Stimulated activated CD4-positive, alpha-beta T cell treated with anti-CD3 and anti-CD28 coated beads, Interleukin-4, amount 100 ng/mL, for 24 hours (primary cell): ENCODE measurements around the gene ADGRG3.

Source experiments
- DNase-seq: peaks from one replicate; pipeline ENCODE4 v3.0.0-alpha.2; 2020

Gene ADGRG3

GRCh38 chr16:57630931-57631845 is 36.9 kb upstream of the ADGRG3 start:
- DNase-seq, result no peak

GRCh38 chr16:57632568-57632967 is 35.5 kb upstream of the ADGRG3 start:
- no peak for DNase-seq

DNA sequence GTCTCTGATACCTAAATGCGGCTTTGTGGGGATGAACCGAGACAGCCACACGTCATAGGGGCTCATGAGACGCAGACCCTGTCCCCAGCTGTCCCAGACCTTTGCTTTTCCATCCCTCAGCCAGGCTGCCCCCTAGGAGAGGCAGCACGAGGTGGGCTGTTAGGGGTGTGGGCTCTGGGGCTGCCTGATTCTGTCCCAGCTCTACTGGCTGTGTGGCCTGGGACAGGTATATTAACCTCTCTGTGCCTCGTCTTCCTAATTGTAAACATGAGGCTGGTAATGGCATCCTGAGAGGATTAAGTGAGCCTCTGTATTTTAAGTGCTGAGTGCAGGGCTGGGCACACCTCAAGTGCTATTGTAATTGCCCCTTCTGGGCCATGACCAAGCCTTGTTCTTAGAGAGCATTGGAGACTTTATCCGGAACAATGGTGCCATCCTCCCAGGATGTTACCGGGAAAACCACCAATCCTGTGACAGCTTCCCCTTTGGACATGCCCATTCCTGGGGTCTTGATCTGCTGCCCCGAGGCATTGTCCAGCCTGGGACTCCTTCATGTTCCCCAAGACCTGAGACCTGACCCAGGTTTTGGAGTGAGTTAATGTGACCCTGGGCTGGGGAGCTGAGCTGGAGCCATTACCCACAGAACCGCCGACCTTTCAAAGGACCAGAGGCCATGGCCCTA is 34.6 kb upstream of the ADGRG3 start:
- DNase-seq, result no peak

DNA sequence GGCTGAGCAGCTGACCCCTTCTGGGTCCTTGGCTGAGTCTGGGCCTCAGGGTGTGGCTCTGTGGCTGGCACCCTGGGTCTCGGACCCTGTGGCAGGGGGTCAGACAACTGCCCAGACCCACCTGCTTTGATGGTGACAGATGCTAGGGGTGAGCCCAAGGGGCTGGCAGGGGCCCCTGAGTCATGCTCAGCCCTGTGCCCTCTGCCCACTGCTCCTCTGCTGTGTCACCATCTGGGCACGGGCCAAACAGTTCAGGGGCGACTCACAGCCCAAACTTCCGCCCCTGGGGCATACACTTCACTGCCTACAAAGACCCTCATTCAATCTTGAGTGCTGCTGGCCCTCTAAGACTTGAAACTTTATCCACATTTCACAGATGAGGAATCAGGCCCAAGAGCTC is 33.9 kb upstream of the ADGRG3 start:
- no peak for DNase-seq

GRCh38 chr16:57635266-57636097 is 32.6 kb upstream of the ADGRG3 start:
- no peak for DNase-seq

GRCh38 chr16:57636184-57636583 is 31.9 kb upstream of the ADGRG3 start:
- DNase-seq, result no peak

GRCh38 chr16:57637020-57637419 is 31.1 kb upstream of the ADGRG3 start:
- DNase-seq, result no peak

DNA sequence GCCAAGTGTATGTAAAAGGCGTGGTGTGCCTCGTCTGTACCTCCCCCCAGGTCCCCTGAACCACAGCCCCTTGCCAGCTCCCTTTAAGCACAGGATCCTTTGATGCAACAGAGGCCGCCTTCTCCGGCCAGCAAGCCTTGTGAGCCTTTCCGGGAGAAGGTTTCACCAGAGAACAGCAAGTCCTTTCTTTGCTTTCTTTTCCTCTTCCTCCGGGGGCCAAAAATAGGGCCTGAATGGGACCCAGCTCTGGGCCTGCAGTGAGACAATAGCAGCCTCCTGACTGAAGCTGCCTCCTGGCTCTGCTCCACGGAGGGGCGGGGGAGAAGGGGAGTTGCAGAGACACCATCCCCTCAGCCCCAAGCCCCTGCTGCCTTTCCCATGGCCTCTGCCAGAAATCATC is 30.7 kb upstream of the ADGRG3 start:
- no peak for DNase-seq

GRCh38 chr16:57637965-57638364 is 30.1 kb upstream of the ADGRG3 start:
- no peak for DNase-seq

DNA sequence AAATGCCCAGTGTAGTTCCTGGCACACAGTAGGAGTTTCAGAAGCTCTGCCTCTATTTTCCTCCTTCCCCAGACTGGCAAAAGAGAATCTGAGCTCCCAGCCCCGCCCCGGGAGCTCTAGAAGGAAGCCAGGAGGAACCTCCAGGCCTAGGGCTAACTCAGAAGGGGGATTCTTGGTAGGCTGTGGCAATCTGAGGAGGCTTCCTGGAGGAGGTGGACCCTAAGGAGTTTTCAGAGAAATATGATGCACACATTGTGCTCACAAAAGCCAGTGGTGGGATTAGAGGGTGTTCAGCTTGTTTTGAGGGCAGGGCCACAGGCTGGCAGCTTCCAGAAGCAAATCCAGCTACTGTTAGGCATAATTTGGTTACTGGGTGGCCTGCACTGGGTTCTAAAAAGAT is 29.7 kb upstream of the ADGRG3 start:
- no peak for DNase-seq

DNA sequence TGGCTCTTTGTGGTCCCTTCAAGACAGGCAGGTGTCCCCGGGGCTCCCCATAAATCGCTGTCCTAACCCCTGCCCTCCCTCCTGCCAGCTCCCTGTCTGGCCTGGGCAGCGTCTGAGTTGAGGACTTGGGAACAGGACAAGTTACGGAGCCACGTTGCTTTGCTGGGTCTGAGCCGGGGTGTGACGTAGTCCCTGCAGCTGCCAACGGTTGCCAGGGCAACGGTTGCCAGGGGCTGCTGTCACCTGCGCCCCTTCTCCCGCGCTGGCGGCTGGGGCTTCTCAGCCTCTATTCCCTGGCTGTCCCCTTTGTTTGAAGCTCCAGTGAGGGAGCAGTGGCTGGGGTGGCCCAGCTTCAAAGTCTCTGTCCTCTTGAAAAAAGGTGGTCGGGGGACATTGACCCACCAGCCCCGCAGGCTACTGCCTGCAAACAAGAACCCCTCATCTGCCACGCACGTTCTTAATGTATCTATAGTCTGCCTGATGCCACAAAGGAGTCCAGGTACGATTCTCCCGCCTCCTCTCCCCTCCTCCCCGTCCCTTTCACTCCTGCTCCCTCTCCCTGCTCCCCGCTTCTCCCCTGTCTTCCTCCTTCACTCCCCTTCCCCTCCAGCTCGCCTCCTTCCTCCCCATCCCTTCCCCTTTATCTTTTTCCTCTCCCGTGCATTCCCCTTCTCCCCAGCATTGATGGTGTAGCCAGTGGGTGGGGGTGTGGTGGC is 28.8 kb upstream of the ADGRG3 start:
- no peak for DNase-seq

DNA sequence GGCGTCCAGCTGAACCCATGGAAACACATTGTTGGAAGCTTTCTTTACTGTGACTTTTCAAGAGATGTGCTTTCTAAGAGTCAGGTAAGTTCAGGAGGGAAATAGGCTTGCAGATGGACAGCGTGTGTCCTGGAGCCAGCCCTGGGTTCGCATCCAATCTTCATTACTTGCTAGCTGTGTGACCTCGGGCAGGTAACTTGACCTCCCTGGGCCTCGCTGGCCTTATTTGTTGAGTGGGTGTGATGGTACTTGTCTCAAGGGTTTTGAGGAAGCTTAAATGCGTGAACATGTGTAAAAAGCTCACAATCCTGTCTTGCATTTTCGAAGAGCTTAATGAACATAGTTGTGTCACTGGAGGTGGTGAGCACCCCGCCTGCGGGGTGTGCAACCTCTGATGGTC is 27.9 kb upstream of the ADGRG3 start:
- DNase-seq, result no peak

DNA sequence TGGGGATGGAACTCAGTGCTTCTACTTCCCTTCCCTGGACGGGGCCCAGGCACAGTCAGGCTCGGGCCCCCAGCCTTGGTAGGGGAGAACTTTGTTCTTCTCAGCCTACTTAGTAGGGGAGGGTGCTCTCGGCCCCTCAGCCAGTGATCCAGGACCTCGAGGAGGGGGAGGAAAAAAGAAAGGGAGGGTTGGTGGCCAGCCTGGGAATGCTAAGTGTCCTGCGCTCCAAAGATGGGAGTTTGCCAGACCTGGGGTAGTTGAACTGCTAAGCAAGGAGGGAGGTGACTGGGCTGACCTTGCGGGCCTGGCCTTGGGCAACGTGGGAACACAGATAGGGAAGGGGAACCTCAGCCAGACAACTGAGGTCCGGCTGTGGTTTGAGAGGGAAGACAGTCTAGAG is 27.5 kb upstream of the ADGRG3 start:
- no peak for DNase-seq

DNA sequence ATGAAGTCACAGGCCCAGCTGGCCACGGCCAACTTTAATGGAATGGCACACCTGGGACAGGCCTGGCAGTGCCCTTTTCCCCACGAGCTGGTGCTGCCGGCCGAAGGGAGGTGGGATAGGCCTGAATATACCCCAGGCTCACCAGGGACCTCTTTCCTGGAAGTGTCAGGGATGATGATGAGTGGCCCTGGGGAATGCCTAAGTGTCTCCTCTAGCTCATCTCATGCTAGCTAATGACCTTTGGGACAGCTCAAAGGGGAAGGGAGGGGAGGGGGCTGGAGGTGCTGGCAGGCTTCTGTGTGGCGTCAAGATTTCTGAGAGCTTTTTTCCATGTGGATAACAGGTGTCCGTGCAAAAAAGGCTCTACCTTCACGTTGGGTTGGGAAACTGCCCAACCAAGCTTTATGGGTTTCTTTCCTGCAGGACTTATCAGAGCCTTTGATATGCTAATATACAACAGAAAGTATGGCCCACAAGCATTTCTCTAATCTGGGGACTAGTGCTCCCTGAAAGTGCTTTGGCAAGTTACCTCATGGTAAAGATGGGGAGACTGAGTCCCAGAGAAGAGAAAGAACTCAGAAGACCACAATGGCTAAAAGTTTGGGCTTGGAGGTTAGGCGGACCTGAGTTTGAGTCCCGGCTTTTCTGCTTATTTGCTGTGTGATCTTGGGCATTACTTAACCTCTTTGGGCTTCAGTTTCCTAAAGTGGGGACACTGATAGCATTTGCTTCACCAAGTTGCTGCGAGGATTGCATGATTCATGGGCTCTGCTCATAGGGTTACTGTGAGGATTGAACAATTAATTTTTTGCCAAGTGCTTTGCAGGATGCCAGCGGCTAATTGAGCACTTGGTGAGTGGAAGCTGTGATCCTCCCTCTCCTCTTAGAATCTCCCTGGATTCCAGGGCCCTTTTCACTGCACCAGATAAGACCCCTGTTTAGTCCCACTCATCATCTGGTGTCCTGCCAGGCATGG is 25.7 kb upstream of the ADGRG3 start:
- DNase-seq, result no peak

DNA sequence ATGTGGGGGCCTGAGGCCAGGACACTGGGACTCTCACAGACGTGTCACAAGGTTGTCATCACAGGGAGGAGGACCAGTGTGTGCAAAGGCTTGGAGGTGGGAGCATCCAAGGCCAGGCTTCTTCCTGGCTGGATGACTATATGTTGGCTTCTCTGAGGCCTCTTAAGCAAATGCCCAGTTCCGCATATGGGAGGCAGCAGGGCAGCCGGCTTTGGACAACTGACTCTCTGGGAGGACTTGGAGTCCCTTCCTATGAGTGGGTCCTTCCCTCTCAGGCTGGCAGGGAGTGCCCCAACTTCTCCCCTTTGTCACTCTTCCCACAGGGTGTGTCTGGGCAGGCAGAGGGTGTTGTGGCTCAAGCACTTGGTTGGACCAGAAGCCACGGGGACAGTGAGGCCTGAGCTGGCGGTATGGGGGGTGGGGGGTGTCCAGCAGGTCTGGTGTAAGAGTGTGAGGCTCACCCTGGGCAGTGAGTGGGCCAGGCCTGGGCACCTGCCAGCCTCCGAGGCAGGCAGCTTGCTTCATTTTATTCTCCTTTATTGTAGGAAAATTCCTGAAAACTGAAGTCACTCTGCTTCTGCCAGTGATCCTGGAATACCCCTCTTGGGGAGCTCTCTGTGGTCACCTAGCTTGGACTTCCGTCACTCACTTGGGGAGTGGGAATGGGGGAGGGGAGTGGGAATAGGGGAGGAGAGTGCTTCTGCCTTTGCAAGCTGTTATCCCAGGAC is 24.8 kb upstream of the ADGRG3 start:
- DNase-seq, result no peak

DNA sequence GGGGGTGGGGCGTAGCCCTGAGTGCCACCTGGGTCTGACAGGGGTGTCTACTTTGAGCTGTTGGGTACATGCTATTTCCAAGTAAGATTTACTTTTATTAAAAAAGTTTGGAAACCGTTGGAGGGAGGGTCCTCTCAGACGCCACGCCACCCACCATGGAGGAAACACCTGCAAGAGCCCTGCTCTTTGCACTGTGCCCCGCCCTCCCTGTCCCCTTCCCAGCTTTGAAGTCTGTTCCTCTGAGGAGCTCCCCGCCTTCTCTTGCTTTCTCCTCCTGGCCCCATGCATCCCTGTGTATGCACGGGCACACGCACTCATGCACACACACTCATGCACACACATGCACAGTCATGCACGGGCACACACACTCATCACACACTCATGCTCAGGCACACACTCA is 24.2 kb upstream of the ADGRG3 start:
- DNase-seq, result no peak

DNA sequence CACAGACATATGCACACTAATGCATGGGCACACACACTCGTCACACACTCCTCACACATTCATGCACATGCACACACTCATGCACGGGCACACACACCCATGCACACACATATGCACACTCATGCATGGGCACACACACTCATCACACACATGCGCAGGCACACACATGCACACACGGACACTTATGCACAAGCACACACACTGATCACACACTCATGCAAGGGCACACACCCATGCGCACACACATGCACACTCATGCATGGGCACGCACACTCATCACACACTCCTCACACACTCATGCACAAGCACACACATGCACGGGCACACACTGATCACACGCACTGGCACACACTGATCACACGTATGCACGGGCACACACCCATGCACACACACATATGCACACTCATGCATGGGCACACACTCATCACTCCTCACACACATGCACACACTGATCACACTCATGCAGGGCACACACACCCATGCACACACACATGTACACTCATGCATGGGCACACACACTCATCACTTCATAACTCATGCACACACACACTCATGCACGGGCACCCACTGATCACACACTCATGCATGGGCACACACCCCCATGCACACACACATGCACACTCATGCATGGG is 23.6 kb upstream of the ADGRG3 start:
- no peak for DNase-seq

DNA sequence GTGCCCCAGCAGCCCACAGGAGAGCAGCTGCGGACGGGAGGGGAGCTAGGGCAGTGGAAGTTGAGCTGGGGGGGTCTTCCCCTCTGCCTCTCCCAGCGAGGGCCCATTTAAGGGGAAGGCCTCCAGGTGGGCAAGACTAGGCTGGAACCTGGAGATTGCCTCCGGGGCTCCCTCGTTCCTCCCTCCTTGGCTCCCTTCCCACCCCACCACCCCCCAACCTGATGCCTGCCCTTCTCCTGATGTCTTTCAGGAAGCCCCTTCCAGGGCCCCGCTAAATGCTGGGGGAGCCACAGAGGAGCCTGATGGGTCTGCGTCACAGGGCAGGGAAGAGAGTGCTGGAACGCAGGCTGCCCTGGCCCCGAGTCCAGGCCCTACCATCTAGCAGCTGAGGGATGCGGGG is 22.9 kb upstream of the ADGRG3 start:
- no peak for DNase-seq

DNA sequence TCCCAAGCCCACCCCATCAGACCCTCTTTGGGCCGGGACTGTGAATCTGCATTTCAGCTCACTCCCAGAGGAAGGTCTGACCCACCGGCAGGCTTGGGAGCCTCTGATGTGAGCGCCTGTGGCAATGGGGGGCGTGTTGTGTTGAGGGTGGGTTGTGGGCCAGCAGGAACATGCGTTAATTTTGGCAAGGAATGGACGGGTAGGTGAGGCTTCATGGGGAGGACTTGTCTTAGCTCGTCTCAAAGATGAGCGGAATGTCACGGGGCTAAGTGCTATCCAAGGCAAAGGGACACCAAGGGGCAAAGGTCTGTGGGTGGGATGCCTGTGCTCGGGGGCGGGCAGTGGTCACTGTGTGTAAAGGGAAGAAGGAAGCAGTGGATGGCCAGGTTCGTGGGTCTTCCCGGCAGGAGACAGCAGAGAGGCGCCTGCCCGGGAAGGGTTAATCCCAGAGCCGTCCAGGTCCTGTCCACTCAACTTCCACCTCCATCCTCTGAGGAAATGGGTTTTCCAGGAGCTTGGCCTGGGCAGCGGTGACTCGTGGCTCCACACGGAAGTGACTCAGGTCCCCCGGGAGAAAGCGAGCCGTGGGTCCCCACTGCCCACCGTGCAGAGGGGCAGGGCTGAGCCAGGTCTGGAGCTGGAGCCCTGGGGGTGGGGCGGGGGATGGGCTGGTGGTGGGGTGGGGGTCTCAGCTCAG is 22.3 kb upstream of the ADGRG3 start:
- DNase-seq, result no peak
